ENCODE data around the gene MAP7.

MAP7 gene

DNA sequence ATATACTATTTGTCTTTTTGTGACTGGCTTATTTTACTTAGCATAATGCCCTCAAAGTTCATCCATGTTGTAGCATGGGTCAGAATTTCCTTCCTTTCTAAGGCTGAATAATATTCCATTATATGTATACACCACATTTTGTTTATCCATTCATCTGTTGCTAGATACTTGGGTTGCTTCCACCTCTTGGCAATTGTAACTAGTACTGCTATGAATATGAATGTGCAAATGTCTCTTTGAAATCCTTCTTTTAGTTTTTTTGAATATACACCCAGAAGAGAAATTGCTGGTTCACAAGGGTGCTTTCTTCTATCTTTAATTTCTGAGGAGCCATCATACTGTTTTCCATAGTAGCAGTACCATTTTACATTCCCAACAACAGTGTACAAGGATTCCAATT is 21.3 kb upstream of the MAP7 start:
- TF ChIP-seq CTCF (IDR thresholded peaks at IDR 0.05; ENCODE audit: extremely low read depth, missing control alignments): no peak
- no peak for DNase-seq (ENCODE audit: low spot score)

- TF ChIP-seq CTCF (IDR thresholded peaks at IDR 0.05; ENCODE audit: extremely low read depth, missing control alignments): no peak
- no peak for DNase-seq (ENCODE audit: low spot score)
These were observed 20.8 kb upstream of the MAP7 start for GRCh38 chr6:136571065-136571464.

- TF ChIP-seq CTCF (IDR thresholded peaks at IDR 0.05; ENCODE audit: extremely low read depth, missing control alignments): no peak
- DNase-seq (ENCODE audit: low spot score): no peak
These were observed 17.9 kb upstream of the MAP7 start for GRCh38 chr6:136568129-136568528.

DNA sequence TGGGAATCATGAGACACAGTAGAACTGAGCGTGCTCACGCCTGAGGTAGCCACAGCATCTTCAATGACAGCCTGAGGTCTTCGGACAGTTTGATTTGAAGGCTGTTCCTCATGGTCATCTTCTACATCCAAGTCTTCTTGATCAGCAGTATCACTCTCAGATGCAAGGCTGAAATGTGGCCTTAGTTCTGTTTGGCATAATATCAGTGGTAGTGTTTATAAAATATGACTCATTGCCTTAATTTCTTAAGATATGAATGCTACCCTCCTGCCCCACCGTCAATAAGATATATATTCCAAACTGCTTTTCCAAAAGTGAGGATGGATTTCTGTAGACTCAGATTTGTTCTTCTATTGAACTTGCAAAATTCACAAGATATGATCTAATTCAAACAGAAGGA is 17.5 kb upstream of the MAP7 start:
- no peak for TF ChIP-seq CTCF (IDR thresholded peaks at IDR 0.05; ENCODE audit: extremely low read depth, missing control alignments)
- no peak for DNase-seq (ENCODE audit: low spot score)

GRCh38 chr6:136566851-136567250 is 16.6 kb upstream of the MAP7 start:
- no peak for TF ChIP-seq CTCF (IDR thresholded peaks at IDR 0.05; ENCODE audit: extremely low read depth, missing control alignments)
- no peak for DNase-seq (ENCODE audit: low spot score)

GRCh38 chr6:136566007-136566487 is 15.8 kb upstream of the MAP7 start:
- DNase-seq (ENCODE audit: low spot score): no peak

GRCh38 chr6:136564180-136564579 is 14.0 kb upstream of the MAP7 start:
- no peak for TF ChIP-seq CTCF (IDR thresholded peaks at IDR 0.05; ENCODE audit: extremely low read depth, missing control alignments)
- no peak for DNase-seq (ENCODE audit: low spot score)

More at GRCh38 chr6:136566007-136566487, 15.8 kb upstream of the MAP7 start:
- no peak for TF ChIP-seq CTCF (IDR thresholded peaks at IDR 0.05; ENCODE audit: extremely low read depth, missing control alignments)
